ENCODE measurements around the gene FLRT2. TPM values are rescaled to one million over a fixed set of nuclear protein-coding genes. Genes with fewer than 3 reads are reported as not detected.

The FLRT2 gene
- total and polyA plus RNA-seq, 2 experiments from 2014 or later = 5.2 to 5.8 TPM

DNA sequence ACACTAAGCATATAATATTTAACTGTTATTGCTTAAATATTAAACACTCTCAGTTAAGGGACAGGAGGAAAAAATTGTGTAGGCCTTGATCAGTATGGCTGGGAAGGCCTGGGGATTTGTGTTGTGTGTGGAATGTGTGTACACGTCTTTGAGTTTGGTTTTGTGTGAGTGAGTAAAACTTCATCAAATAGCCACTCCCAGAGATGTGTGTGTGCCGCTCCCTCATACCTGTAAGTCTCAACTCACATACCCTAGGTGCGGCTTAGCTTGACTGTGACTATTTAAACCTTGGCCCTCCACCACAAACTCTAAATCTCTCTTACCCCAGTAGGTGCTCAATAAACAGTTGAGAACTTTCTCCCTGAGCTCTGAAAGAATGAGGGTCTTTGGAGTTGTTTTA, 64.3 kb downstream of the FLRT2 start:
- no peak overlapping the region for H3K27ac ChIP-seq
- DNase-seq (ENCODE audit: low read depth in 1 of 2, low spot score in 1 of 2) = no peak
- no peaks in the 10 kb centered on the region for H3K4me1 ChIP-seq (ENCODE audit: low read depth)
- no peak overlapping the region for H3K4me3 ChIP-seq
- TF ChIP-seq, protein P1, sequence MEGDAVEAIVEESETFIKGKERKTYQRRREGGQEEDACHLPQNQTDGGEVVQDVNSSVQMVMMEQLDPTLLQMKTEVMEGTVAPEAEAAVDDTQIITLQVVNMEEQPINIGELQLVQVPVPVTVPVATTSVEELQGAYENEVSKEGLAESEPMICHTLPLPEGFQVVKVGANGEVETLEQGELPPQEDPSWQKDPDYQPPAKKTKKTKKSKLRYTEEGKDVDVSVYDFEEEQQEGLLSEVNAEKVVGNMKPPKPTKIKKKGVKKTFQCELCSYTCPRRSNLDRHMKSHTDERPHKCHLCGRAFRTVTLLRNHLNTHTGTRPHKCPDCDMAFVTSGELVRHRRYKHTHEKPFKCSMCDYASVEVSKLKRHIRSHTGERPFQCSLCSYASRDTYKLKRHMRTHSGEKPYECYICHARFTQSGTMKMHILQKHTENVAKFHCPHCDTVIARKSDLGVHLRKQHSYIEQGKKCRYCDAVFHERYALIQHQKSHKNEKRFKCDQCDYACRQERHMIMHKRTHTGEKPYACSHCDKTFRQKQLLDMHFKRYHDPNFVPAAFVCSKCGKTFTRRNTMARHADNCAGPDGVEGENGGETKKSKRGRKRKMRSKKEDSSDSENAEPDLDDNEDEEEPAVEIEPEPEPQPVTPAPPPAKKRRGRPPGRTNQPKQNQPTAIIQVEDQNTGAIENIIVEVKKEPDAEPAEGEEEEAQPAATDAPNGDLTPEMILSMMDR (IDR thresholded peaks at IDR 0.05; ENCODE audit: low read depth, low read length) = no peak
- H3K9me3 ChIP-seq (ENCODE audit: low read depth) = no peaks in the 10 kb centered on the region
- H3K27me3 ChIP-seq = no peaks in the 10 kb centered on the region
- H3K36me3 ChIP-seq = no peaks in the 10 kb centered on the region

DNA sequence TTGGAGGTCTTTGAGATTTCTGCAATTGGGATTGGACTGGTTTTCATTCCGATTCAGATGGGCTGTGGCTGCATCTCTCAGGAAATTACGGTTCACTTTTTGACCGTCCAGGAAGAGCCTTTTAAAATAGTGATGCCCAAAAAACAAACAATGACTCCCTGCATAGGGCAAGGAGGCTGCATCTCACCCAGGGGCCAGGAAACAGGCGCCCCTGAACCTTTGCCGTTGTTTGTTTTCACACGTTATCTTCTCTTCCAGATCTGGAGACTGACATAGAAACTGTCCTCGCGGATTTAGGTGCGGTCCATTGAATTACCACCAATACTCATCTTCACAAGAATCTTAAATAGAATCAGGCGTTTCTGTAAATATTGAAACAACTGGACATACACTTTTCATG, 66.0 kb downstream of the FLRT2 start:
- no peak overlapping the region for H3K27ac ChIP-seq
- H3K4me1 ChIP-seq (ENCODE audit: low read depth) = no peaks in the 10 kb centered on the region
- no peak for DNase-seq (ENCODE audit: low read depth in 1 of 2, low spot score in 1 of 2)
- H3K9me3 ChIP-seq (ENCODE audit: low read depth) = no peaks in the 10 kb centered on the region
- H3K4me3 ChIP-seq = no peak overlapping the region
- H3K27me3 ChIP-seq = no peaks in the 10 kb centered on the region
- H3K36me3 ChIP-seq = no peaks in the 10 kb centered on the region
- TF ChIP-seq, protein P1 (IDR thresholded peaks at IDR 0.05; ENCODE audit: low read depth, low read length) = no peak

DNA sequence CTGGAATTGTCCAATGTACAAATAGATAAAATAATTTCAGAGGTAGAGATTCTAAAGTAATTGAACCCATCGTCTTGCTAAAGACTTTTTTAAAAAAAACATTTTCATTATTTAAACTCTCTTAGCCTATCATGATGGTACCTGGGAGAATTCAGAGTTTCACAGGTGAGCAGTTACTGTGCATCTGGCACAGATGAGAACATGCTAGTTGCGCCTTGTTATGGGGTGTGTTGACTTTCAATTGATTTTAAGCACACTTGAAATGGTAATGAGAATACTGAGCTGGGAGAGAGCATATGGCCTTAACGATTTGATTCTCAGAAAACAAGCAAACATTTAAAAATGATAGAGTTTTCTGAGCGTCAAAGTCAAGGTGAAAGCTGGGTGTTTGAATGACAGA, 66.6 kb downstream of the FLRT2 start:
- Histone ChIP-seq H3K4me1 (ENCODE audit: low read depth) (no peaks in the 10 kb centered on the region), H3K27ac (no peak overlapping the region), H3K36me3 (no peaks in the 10 kb centered on the region), H3K9me3 (ENCODE audit: low read depth) (no peaks in the 10 kb centered on the region), H3K4me3 (no peak overlapping the region), H3K27me3 (no peaks in the 10 kb centered on the region)
- DNase-seq (ENCODE audit: low read depth in 1 of 2, low spot score in 1 of 2) = no peak
- TF ChIP-seq, protein P1 (IDR thresholded peaks at IDR 0.05; ENCODE audit: low read depth, low read length) = no peak

DNA sequence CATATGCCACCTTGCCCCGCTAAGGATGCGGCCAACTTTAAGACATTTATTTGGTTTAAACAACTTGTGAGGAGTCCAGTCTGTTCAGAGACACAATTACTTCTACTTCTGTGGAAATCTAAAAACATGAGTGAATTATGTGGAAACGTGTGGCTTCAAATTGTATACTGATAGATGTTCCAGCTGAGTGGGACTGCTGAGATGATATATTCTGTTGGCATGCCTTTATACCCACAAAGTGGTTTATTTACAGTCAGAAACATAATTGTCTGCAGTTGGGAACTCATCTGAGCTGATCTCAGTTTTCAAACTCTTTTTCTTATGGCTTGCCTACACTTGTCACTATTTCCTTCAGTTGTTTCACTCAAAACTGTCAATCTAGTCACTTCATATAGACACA, 67.8 kb downstream of the FLRT2 start:
- Histone ChIP-seq H3K36me3 (no peaks in the 10 kb centered on the region), H3K4me1 (ENCODE audit: low read depth) (no peaks in the 10 kb centered on the region), H3K4me3 (no peak overlapping the region), H3K27ac (no peak overlapping the region), H3K27me3 (no peaks in the 10 kb centered on the region), H3K9me3 (ENCODE audit: low read depth) (no peaks in the 10 kb centered on the region)
- DNase-seq (ENCODE audit: low read depth in 1 of 2, low spot score in 1 of 2) = no peak
- TF ChIP-seq, protein P1 (IDR thresholded peaks at IDR 0.05; ENCODE audit: low read depth, low read length) = no peak

DNA sequence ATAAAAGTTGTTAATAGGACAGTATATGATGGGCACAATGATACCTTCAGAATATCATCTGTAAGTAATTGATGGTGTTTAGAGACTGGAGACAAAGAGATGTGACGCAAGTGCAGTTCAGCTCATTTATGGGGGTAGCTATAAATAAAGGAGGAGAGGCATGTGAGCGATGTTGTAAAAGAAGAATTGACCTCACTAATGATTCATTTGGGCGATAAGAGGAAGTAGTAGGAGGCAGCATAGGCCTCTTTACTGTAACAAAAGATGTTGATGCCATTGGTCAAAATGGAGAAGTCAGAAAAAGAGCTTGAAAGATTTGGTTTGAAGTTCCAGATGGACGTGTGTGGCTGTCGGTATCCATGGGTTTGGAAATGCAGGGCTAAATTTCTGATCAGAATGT, 70.0 kb downstream of the FLRT2 start:
- Histone ChIP-seq H3K27ac (no peak overlapping the region), H3K4me3 (no peak overlapping the region), H3K36me3 (no peaks in the 10 kb centered on the region), H3K4me1 (ENCODE audit: low read depth) (no peaks in the 10 kb centered on the region), H3K9me3 (ENCODE audit: low read depth) (no peaks in the 10 kb centered on the region), H3K27me3 (no peaks in the 10 kb centered on the region)
- peak in 1 of 2 donors; percentile 80 for DNase-seq (ENCODE audit: low read depth in 1 of 2, low spot score in 1 of 2)
- TF ChIP-seq, protein P1 (IDR thresholded peaks at IDR 0.05; ENCODE audit: low read depth, low read length) = no peak

DNA sequence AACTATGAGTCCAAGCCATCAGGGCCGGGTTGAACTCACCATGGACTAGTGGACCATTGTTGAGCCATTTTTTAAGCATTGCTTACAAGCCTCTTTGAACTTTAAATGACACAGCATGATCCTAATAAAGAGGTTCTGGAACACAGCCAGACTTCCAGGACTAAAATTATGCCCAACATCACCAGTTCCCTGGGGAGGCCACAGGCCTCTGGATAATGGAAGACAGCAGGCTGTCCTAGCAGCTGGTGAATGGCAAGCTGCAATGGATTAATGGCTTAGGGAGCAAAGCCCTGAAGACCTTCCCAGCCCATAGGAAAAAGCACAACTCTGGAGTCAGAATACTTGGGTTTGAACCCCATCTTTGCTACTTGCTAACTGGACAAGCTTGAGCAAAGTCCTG, 71.3 kb downstream of the FLRT2 start:
- DNase-seq (ENCODE audit: low read depth in 1 of 2, low spot score in 1 of 2) = no peak

More for the DNA sequence above, 71.3 kb downstream of the FLRT2 start:
- Histone ChIP-seq H3K9me3 (ENCODE audit: low read depth) (no peaks in the 10 kb centered on the region), H3K4me3 (no peak overlapping the region), H3K27ac (no peak overlapping the region), H3K27me3 (no peaks in the 10 kb centered on the region), H3K4me1 (ENCODE audit: low read depth) (no peaks in the 10 kb centered on the region), H3K36me3 (no peaks in the 10 kb centered on the region)
- TF ChIP-seq, protein P1 (IDR thresholded peaks at IDR 0.05; ENCODE audit: low read depth, low read length) = no peak

Data from cardiac muscle cell (in vitro differentiated cells and primary cell).